K562 (cell line): ENCODE results near the gene IGF2R. TPM values are rescaled to one million over a fixed set of nuclear protein-coding genes. Genes with fewer than 3 reads are reported as not detected.

Experiments used
- ATAC-seq: fragments of 200-7000 bp; cut with Tn5 transposase; 3 replicates; pipeline ENCODE4 v1.9.1; 2020; ENCODE audit warnings: moderate library complexity
- BruUV-seq: library from RNA; stranded (reverse); fragments of 400-500 nt; replicated peaks from 2 replicates; lab custom pipeline; 2021; lab: Mats Ljungman, UMichigan
- CTCF ChIA-PET: fragments of 300-600 bp; formaldehyde crosslinking; extraction: SDS; loops from one replicate; lab custom pipeline; 2021; ENCODE audit warnings: low intra/inter-chr PET ratio; lab: Yijun Ruan, JAX
- POLR2A ChIA-PET: fragments of 300-600, 350-650 bp; sonication (Branson Sonifier 250); formaldehyde crosslinking; extraction: SDS; loops from one replicate; lab custom pipeline; 2021; ENCODE audit warnings: antibody characterized with exemption, inconsistent platforms; lab: Yijun Ruan, JAX
- DNase-seq, 4 experiments: peaks; one replicate each; pipeline versions ENCODE4 v3.0.0 to v3.0.0-alpha.2; 2011 to 2018; ENCODE audit warnings: low spot score in 3 of 4, mixed read lengths in 3 of 4; ENCODE audit errors: extremely low read depth in 1 of 4
- FAIRE-seq: peaks from 2 replicates; lab custom pipeline; 2011; peaks lifted over from hg19 to GRCh38; lab: Jason Lieb, UNC
- H2AFZ ChIP-seq: 2 replicates; pipeline ENCODE4 v1.6.0; 2011; ENCODE audit warnings: low read depth, low read length, control low read depth, inconsistent platforms
- H3K27ac ChIP-seq: fragments of 200-600 bp; 3 replicates; pipeline ENCODE4 v1.8.0; 2011; ENCODE audit warnings: low read depth, mild to moderate bottlenecking, control low read depth, inconsistent platforms, low read length, moderate library complexity, mixed read lengths; ENCODE audit errors: extremely low read depth
- H3K27me3 ChIP-seq, 2 experiments: fragments of 300-600 bp in 1 of 2; 2 replicates in 1 of 2; 3 replicates in 1 of 2; pipeline versions ENCODE4 v1.6.0 to v1.8.0; 2011; ENCODE audit warnings: inconsistent platforms in 2 of 2, low read length in 2 of 2, mild to moderate bottlenecking in 1 of 2, mixed read lengths in 1 of 2, moderate library complexity in 1 of 2; ENCODE audit not compliant: control insufficient read depth in 2 of 2, insufficient read depth in 2 of 2
- H3K36me3 ChIP-seq: fragments of 300-600 bp; 3 replicates; pipeline ENCODE4 v1.8.0; 2011; ENCODE audit warnings: mild to moderate bottlenecking, low read length, inconsistent platforms; ENCODE audit not compliant: control insufficient read depth, insufficient read depth
- H3K4me1 ChIP-seq, 2 experiments: fragments of 200-600 bp in 1 of 2; replicated peaks in 1 of 2; 2 replicates in 1 of 2; 3 replicates in 1 of 2; pipeline versions ENCODE4 v1.5.1 to v1.8.0; 2011; ENCODE audit warnings: inconsistent platforms in 2 of 2, low read length in 2 of 2, mild to moderate bottlenecking in 1 of 2, mixed read lengths in 1 of 2, moderate library complexity in 1 of 2; ENCODE audit not compliant: control insufficient read depth in 2 of 2, insufficient read depth in 2 of 2
- H3K4me2 ChIP-seq: 2 replicates; pipeline ENCODE4 v1.6.1; 2011; ENCODE audit warnings: low read length, control low read depth, inconsistent platforms, mixed read lengths; ENCODE audit not compliant: insufficient read depth
- H3K4me3 ChIP-seq: fragments of 200-600 bp; sonication (generic), shearing (Covaris generic); 2 replicates; pipeline ENCODE4 v1.5.1; 2016; ENCODE audit warnings: control low read depth, inconsistent platforms
- H3K79me2 ChIP-seq: fragments of 200-600 bp; 3 replicates; pipeline ENCODE4 v1.8.0; 2011; ENCODE audit warnings: low read length, inconsistent platforms; ENCODE audit not compliant: control insufficient read depth, insufficient read depth
- H3K9ac ChIP-seq, 2 experiments: 2 replicates each; pipeline versions ENCODE4 v1.6.0 to v1.6.1; 2011; ENCODE audit warnings: low read depth in 2 of 2, low read length in 2 of 2, control low read depth in 1 of 2, inconsistent platforms in 1 of 2, mild to moderate bottlenecking in 1 of 2, mixed read lengths in 1 of 2; ENCODE audit not compliant: insufficient read depth in 1 of 2
- H3K9me1 ChIP-seq: one replicate; pipeline ENCODE4 v1.6.0; 2011; ENCODE audit warnings: inconsistent platforms, mild to moderate bottlenecking, low read length, moderate library complexity; ENCODE audit not compliant: control insufficient read depth, insufficient read depth
- H3K9me3 ChIP-seq: replicated peaks from 2 replicates; pipeline ENCODE4 v1.5.1; 2011; ENCODE audit warnings: low read depth, low read length, inconsistent platforms; ENCODE audit not compliant: control insufficient read depth, insufficient read depth
- H4K20me1 ChIP-seq: replicated peaks from 2 replicates; pipeline ENCODE4 v1.6.1; 2011; ENCODE audit warnings: low read length, inconsistent platforms, mixed read lengths; ENCODE audit not compliant: control insufficient read depth, insufficient read depth
- CGGBP1 ChIP-seq: fragments of 250-450 bp; sonication (Bioruptor Pico); IDR thresholded peaks from 2 replicates; pipeline ENCODE4 v1.9.0; 2021; ENCODE audit warnings: mild to moderate bottlenecking
- CTCF ChIP-seq, 3 experiments: IDR thresholded peaks in 2 of 3; conservative IDR thresholded peaks in 1 of 3; 2 replicates each; pipeline ENCODE4 v1.5.1; 2011 to 2012; ENCODE audit warnings: low read length in 3 of 3, mild to moderate bottlenecking in 3 of 3, control low read depth in 2 of 3, improper control_type of control experiment in 1 of 3, inconsistent platforms in 1 of 3, low read depth in 1 of 3, mixed read lengths in 1 of 3, moderate library complexity in 1 of 3; ENCODE audit not compliant: insufficient read depth in 2 of 3
- KAT2B ChIP-seq: IDR thresholded peaks from one replicate; pipeline ENCODE4 v1.6.1; 2012; ENCODE audit warnings: low read depth, mild to moderate bottlenecking, control low read depth, inconsistent platforms, low read length, moderate library complexity
- MAFG ChIP-seq: fragments of 450-650 bp; conservative IDR thresholded peaks from 2 replicates; pipeline ENCODE4 v1.6.1; 2016; ENCODE audit warnings: missing genetic modification characterization, missing compliant biosample characterization
- NONO ChIP-seq, 2 experiments: fragments of 200-400 bp in 1 of 2; fragments of 450-650 bp in 1 of 2; formaldehyde crosslinking in 1 of 2; IDR thresholded peaks; 2 replicates each; pipeline ENCODE4 v1.6.1; 2017; ENCODE audit warnings: low read depth in 2 of 2, mild to moderate bottlenecking in 2 of 2, moderate library complexity in 2 of 2, low read length in 1 of 2
- PHF8 ChIP-seq: fragments of 200-600 bp; sonication (generic); IDR thresholded peaks from 2 replicates; pipeline ENCODE4 v1.6.1; 2012; ENCODE audit warnings: mixed run types, mild to moderate bottlenecking, inconsistent platforms, low read length, moderate library complexity, borderline replicate concordance
- RAD21 ChIP-seq, 2 experiments: fragments of 250-450 bp in 1 of 2; fragments of 450-650 bp in 1 of 2; sonication (Bioruptor Pico) in 1 of 2; formaldehyde crosslinking in 1 of 2; IDR thresholded peaks in 1 of 2; conservative IDR thresholded peaks in 1 of 2; 2 replicates each; pipeline versions ENCODE4 v1.4.0 to v1.8.0; 2020 to 2022; ENCODE audit warnings: mild to moderate bottlenecking in 2 of 2, moderate library complexity in 1 of 2
- RBM14 ChIP-seq: fragments of 200-400 bp; formaldehyde crosslinking; IDR thresholded peaks from 2 replicates; pipeline ENCODE4 v1.6.1; 2018; ENCODE audit warnings: low read depth, mild to moderate bottlenecking, low read length, moderate library complexity, borderline replicate concordance; ENCODE audit not compliant: insufficient read depth
- SLC30A9 ChIP-seq: fragments of 250-450 bp; sonication (Bioruptor Pico); IDR thresholded peaks from 2 replicates; pipeline ENCODE4 v1.8.0; 2022; ENCODE audit warnings: mild to moderate bottlenecking, moderate library complexity
- SNIP1 ChIP-seq: fragments of 450-650 bp; IDR thresholded peaks from 2 replicates; pipeline ENCODE4 v1.7.1; 2017; ENCODE audit warnings: low read depth, mild to moderate bottlenecking
- SRSF3 ChIP-seq: fragments of 200-400 bp; formaldehyde crosslinking; IDR thresholded peaks from 2 replicates; pipeline ENCODE4 v1.6.1; 2016; ENCODE audit warnings: mild to moderate bottlenecking, low read length, moderate library complexity; ENCODE audit not compliant: insufficient read depth
- ZNF347 ChIP-seq: fragments of 450-650 bp; formaldehyde crosslinking; IDR thresholded peaks from 2 replicates; pipeline ENCODE4 v1.4.0; 2020; ENCODE audit warnings: low read depth, mild to moderate bottlenecking, moderate library complexity
- ZNF445 ChIP-seq: fragments of 250-450 bp; sonication (Bioruptor Pico); IDR thresholded peaks from 2 replicates; pipeline ENCODE4 v1.4.0; 2020; ENCODE audit warnings: low read depth, mild to moderate bottlenecking, moderate library complexity
- ZNF561 ChIP-seq: fragments of 450-650 bp; formaldehyde crosslinking; conservative IDR thresholded peaks from 2 replicates; pipeline ENCODE4 v1.4.0; 2020; ENCODE audit warnings: mild to moderate bottlenecking, moderate library complexity
- WGBS: fragments of 100-300 bp; shearing (Covaris generic); methylation state at CpG from one replicate; pipeline ENCODE4 v1.1.6; 2016; ENCODE audit warnings: low coverage, mixed read lengths; ENCODE audit not compliant: insufficient coverage; ENCODE audit errors: missing lambda C conversion rate; 5-methylcytosine and 5-hydroxymethylcytosine counted together
- in situ Hi-C: fragments of 300-500 bp; cut with MboI; formaldehyde crosslinking; loops from 4 replicates; pipeline ENCODE4 v1.15.0; 2018; ENCODE audit warnings: inconsistent platforms, mixed read lengths
- intact Hi-C: fragments of 100-400 bp; cut with micrococcal nuclease; formaldehyde crosslinking; loops from 2 replicates; pipeline ENCODE4 v1.14.2; 2022
- polyA plus RNA-seq, 8 experiments: library from polyadenylated mRNA; depleted of rRNA in 4 of 8; stranded (reverse) in 5 of 8; unstranded in 3 of 8; fragments of >200 nt; fragmentation: Nextera tagmentation in 2 of 8; fragmentation: Illumina TruSeq in 1 of 8; extraction: Ambion mirVana in 2 of 8; extraction: Trizol in 1 of 8; gene quantifications; 2 replicates each; pipeline versions ENCODE4 v1.2.1 to v1.2.3, GENCODE V29; 2011 to 2014; ENCODE audit warnings: inconsistent platforms in 1 of 8, missing spikeins in 1 of 8
- total RNA-seq, 7 experiments: library from RNA; depleted of rRNA in 6 of 7; stranded (reverse); fragments of >200 nt in 6 of 7; fragmentation: Illumina TruSeq in 2 of 7; extraction: Trizol in 2 of 7; gene quantifications; 2 replicates each; pipeline versions ENCODE4 v1.2.1 to v1.2.3, GENCODE V29; 2011 to 2021; ENCODE audit warnings: low replicate concordance in 1 of 7
- TF ChIP-seq, protein P1 (sequence below): fragments of 250-450 bp; sonication (Bioruptor Pico); IDR thresholded peaks from 2 replicates; pipeline ENCODE4 v1.4.0; 2020; ENCODE audit warnings: borderline replicate concordance

The IGF2R gene
- total and polyA plus RNA-seq, 9 of the 15 experiments (the other 6 are each of a cell fraction or from before 2014, with no cell fraction given): 3.5 to 92.3 (median 34.5) TPM

- no TSS peak for BruUV-seq
- H3K27ac ChIP-seq: no peak overlapping the region
- no peaks in the 10 kb centered on the region for H3K9me3 ChIP-seq
- 0 out of 2 replicates have a peak, but pooled peaks cover 4% of the 10 kb centered on the region for H4K20me1 ChIP-seq
- peaks cover 44 to 69% of the 10 kb centered on the region in 2 experiments for H3K27me3 ChIP-seq
- 7% methylated on average over 10 of the region's 10 CpGs for WGBS
- no peak overlapping the region for H3K4me2 ChIP-seq
- FAIRE-seq: no peak
- no peaks in the 10 kb centered on the region for H3K9me1 ChIP-seq
- no peak for ATAC-seq
- H3K79me2 ChIP-seq: no peaks in the 10 kb centered on the region
- in situ Hi-C loops: no loop called here
- H3K9ac ChIP-seq: no peak overlapping the region
- CTCF ChIA-PET: interaction anchor here (0.7 kb wide), 1 partner anchor 9 kb away, joined by 4 read pairs; no protein-coding TSS in a partner anchor
- H3K4me1 ChIP-seq: peaks cover 0 to 13% of the 10 kb centered on the region in 2 experiments; a peak in 3 of 5 replicates
- DNase-seq: peak in 1 of 4 experiments; percentile 4
- intact Hi-C loops: no loop called here
- H3K36me3 ChIP-seq: no peaks in the 10 kb centered on the region
- POLR2A ChIA-PET: no interaction called here
- H2AFZ ChIP-seq: no peak overlapping the region
- no peak for TF ChIP-seq ZNF561 (CRISPR knock-in tag)
- no peak for TF ChIP-seq PHF8
- no peak for TF ChIP-seq KAT2B
- TF ChIP-seq MAFG: no peak
- TF ChIP-seq, protein P1, sequence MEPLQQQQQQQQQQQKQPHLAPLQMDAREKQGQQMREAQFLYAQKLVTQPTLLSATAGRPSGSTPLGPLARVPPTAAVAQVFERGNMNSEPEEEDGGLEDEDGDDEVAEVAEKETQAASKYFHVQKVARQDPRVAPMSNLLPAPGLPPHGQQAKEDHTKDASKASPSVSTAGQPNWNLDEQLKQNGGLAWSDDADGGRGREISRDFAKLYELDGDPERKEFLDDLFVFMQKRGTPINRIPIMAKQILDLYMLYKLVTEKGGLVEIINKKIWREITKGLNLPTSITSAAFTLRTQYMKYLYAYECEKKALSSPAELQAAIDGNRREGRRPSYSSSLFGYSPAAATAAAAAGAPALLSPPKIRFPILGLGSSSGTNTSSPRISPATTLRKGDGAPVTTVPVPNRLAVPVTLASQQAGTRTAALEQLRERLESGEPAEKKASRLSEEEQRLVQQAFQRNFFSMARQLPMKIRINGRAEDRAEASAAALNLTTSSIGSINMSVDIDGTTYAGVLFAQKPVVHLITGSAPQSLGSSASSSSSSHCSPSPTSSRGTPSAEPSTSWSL (CRISPR knock-in tag): no peak
- TF ChIP-seq CTCF (IDR thresholded peaks at IDR 0.05 in 2 of 3, conservative IDR thresholded peaks at IDR 0.05 in 1 of 3; ENCODE audit: insufficient read depth in 2 of 3, low read depth in 1 of 3, low read length in 3 of 3): no peak
- no peak for TF ChIP-seq SNIP1
- TF ChIP-seq ZNF347 (CRISPR knock-in tag): no peak
- no peak for TF ChIP-seq RAD21 (CRISPR knock-in tag; conservative IDR thresholded peaks at IDR 0.05 in 1 of 2, IDR thresholded peaks at IDR 0.05 in 1 of 2)
- no peak for TF ChIP-seq CGGBP1 (CRISPR knock-in tag)
- no peak for TF ChIP-seq NONO (IDR thresholded peaks at IDR 0.05; ENCODE audit: low read depth in 2 of 2, low read length in 1 of 2)
- no peak for TF ChIP-seq SRSF3
- TF ChIP-seq SLC30A9: no peak
- no peak for TF ChIP-seq ZNF445
- no peak for TF ChIP-seq RBM14
- H3K4me3 ChIP-seq: no peak overlapping the region
Measured at GRCh38 chr6:160129881-160130615, 161.2 kb downstream of the IGF2R start.
